ENCODE data around the gene ATP1A1.

GRCh38 chr1:116436611-116436970 lies 63.5 kb downstream of the ATP1A1 start:
- no peak for TF ChIP-seq EZH2phosphoT487 (IDR thresholded peaks at IDR 0.05; ENCODE audit: insufficient read depth, low read depth)
- TF ChIP-seq EZH2 (IDR thresholded peaks at IDR 0.05; ENCODE audit: insufficient read depth, poor library complexity, severe bottlenecking): no peak

Measured in GM23248 (cell line).